T-helper 1 cell treated with Interleukin-12 subunit alpha and Interleukin-12 subunit beta and Interleukin-4 antibody, amounts not matched to agents 30 ng/mL and 1 ng/mL, for 36 hours (primary cell): ENCODE results near the gene TMEM53. TPM values are rescaled to one million over a fixed set of nuclear protein-coding genes. Genes with fewer than 3 reads are reported as not detected.

Source experiments
- intact Hi-C: fragments of 100-400 bp; cut with micrococcal nuclease; formaldehyde crosslinking; loops from one replicate; pipeline ENCODE4 v1.15.1; 2024
- total RNA-seq: library from RNA; stranded (reverse); gene quantifications from 2 replicates; pipeline ENCODE4 v1.2.3, GENCODE V29; 2022

TMEM53 gene
- 3.3 and 3.8 TPM in 2 replicates for total RNA-seq

DNA sequence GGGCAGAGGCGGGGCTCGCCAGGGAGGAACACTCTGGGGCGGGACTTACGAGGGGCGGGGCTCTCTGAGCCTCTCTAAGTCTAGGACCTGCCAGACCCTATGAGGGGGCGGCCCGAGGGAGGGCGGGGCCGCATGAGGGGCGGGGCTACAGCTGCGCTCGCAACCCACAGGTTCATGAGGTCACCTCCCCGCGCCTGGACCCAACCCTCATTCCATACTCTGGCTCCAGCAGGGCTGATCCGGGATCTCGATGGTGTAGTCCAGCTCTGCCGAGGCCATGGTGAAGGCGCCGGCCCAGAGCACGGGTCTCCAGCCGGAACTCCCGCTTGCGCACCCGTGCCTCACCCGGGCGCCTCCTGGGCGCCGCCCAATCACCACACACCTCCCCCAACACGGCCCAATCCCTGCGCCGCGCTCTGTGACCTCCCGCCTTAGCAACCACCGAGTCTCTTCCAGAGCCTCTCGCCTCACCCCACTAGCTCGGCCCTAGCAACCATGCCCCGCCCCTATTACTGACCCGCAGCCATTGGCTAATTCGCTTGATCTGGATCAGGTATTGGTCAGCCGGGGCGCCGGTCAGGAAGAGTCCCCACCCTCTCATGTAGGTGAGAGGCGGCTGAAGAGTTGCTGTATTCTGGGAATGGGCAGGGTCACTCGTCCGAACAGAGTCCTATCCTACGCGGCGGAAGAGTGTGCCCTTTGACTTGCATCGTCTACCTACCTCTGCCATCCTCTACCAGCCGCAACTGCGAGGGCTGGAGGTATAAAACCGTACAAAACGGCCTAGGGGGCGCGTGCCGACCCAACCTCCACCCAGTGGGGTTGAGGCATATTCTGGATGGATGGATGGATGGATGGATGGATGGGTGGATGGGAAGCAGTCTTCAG is at the start of gene TMEM53, which contains the start of gene ARMH1:
Gene TMEM53, minus strand, starts transcription at position 369 of the 888 bp plus-strand sequence. Its CDS starts 90 bp downstream, at position 279.
Gene ARMH1, plus strand, starts transcription at position 602 of the 888 bp plus-strand sequence. CDS start 14,984 bp downstream, outside the sequence.
- intact Hi-C loops: loop anchor here (1.0 to 5.0 kb wide), 20 partner anchors 40 to 1628 kb away; partner anchors contain the start of genes ATP6V0B, DMAP1, DPH2 and DYNLT4

DNA sequence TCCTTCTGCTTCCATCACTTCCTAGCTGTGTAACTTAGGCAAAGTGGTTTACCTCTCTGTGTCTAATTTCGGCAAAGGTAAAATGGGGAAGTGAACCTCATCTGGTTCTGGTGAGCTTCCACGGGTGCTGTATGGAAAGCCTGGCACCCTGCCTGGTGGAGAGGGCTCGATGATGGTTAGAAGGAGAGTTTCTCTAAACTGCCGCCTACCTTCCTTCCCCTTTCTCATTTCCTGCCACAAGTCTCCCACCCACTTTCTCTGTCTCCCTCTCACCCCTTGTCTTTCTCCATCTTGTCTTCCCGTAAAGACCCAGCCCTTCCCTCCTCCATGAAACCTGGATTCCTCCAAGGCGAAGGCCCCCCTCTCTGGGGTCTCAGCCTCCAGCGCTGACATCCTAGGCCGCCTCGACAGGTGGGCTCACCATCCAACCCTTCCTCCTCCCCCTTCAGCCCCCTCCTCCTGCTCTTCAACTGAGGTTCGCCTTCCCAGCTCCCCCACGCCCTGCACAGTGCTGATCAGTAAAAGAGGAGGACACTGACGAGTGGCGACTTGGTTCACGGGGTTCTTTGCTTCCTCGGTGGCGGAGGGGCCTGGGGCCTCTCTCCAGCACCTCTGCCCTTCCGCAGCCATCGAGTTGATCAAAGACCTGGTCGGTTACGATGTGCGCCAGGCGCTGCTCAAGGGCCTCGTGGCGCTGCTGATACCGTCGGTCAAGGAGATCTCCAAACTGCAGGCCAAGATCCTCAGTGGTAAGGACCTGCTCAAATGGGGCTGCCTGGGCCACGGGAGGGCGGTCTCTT is 49.4 kb upstream of the TMEM53 start:
- intact Hi-C loops: no loop called here

DNA sequence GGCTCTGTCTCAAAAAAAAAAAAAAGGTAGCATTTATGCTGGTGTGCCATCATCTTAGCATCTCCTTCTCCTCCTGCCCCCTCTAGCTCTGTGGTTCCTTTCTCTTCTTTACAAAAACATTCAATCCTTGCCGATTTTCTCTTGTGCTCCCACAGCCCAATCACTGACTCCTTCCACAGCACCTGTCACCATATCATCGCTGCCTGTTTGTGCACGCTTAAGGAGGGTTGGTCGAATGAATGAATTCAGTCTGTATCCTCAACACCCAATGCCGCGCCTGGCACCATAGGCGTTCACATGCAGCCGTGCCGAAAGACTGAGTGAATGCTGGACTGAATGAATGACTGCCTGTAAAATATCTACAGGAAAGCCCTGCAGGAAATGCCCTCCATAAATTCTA is 48.8 kb upstream of the TMEM53 start:
- intact Hi-C loops: no loop called here

DNA sequence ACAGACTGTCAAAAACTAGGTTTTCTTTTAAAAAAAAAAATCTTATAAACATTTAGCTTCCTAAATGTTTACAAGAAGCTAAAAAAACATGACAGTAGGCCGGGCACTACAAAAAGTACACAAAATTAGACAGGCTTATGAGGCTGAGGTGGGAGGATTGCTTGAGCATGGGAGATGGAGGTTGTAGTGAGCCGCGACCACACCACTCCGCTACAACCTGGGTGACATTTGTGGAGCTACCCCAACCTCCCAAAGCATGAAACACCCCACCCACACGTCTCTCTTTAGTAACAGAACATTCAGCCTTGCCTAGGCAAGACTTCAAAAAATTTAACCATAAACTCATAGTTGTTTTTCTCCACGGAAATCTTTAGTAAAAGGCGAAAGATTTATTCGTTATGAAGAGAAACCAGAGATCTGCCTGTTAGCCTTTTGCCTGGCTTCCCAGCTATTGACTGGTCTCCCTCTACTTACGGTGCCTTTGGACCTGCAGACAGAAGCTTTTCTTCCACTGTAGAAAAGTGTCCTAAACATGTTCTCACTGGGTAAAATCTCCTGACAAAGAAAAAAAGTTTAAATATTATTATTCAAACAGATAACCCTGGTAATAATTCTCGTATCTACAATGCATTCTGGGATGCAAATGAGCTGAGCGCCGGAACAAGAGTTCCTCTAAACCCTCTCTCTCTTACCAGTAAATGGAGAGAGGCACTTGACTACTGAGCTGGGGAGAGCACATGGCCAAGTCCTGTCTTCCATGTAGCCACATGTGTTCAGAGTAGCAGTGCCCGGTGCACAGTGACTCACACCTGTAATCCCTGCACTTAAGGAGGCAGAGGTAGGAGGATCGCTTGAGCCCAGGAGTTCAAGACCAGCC is 47.4 kb upstream of the TMEM53 start:
- intact Hi-C loops: loop anchor here (1.0 kb wide), 4 partner anchors 9 to 98 kb away; partner anchors contain the start of genes ARMH1, KIF2C and TMEM53

DNA sequence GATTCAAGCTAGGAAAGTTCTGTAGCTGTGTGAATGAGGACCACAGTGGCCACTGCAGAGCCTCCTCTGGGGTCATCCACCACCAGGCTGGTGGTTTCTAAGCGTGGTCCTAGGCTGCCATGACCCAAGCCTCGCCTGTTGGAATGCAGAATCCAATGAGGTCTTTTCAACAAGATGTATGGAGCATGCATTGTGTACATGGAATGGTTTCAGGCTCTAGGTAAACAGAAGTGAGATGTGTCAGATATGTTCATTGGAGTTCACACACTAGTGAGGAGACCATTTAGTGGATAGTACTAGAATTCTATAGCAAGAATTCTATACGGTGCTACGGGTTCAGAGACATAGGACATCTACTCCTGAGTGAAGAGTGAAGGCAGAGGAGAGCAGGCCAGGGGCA is 46.0 kb upstream of the TMEM53 start:
- intact Hi-C loops: no loop called here

DNA sequence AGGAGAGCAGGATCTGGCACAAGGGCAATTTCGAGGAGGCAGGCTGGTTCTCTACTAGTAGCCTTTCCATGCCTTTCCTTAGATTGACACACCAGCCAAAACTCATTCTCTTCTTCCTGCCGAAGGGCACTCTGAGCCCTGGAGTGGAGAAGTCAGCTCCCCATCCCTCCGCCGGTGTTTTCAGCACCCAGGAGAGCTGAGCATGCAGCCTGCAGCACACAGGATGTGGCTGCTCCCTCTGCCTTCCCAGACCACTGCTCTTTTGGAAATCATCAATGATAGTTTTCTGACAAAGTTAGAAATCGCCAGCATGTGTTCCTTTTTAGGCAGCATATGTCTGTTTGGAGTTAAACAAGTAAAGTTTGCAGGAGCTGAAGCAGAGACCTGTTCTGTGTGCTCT is 45.0 kb upstream of the TMEM53 start:
- intact Hi-C loops: loop anchor here (5.0 kb wide), 1 partner anchor 87 kb away; no protein-coding TSS in a partner anchor

DNA sequence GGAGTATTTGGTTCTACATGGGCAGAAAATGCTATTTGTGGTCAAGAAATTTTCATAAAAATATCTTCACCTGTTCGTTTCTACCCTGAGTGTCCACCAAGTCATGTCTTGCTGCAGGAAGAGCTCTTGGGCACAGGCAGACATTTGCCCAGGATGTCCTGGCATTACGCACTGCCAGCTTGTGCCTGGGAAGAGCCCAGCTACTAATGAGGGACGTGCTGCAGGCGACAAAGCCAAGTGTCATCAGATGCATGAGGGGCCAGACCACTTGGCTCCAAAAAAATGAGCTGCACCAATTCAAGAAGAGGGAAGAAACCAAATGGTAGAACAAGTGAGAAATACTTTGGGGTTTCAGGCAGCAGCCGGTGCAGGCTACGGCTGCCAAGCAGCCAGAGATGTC is 43.8 kb upstream of the TMEM53 start:
- intact Hi-C loops: loop anchor here (5.0 kb wide), 1 partner anchor 86 kb away; no protein-coding TSS in a partner anchor

DNA sequence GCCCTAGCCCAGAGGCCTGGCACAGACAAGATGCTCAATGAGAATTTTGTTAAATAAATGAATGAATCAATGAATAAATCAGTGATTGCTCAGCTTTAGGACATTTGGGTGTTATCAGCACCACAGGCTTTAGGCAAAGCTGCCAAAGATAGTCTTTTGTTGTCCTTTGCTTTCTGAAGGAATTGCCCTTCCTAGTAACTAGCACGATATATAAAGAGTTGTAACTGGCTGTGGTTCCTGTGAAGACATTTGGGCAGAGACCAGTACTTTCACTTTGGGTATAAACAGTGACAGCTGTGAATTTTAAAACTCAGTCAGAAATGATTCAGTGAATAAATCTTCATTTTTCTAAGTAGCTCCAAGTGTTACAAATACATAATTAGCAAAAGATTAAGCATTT is 43.4 kb upstream of the TMEM53 start:
- intact Hi-C loops: loop anchor here (5.0 kb wide), 1 partner anchor 85 kb away; no protein-coding TSS in a partner anchor

DNA sequence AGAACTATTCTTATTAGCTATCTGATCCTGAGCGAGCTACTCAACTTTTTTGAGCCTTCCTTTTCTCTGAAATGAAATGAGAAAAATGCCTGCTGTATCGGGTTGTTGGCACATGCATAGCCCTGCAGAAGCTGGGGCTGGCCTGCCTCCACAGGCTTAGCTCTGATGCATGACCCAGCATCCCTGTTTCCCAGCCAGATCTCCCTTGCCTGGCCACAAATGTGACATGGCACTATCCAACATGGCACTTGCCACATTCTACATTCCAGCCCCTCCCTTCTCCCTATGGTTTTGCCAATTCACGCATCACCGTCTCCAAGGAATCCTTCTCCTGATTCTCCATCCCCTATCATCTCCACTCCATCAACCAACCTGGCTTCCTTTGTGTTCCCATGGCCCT is 42.9 kb upstream of the TMEM53 start:
- intact Hi-C loops: loop anchor here (5.0 kb wide), 1 partner anchor 85 kb away; no protein-coding TSS in a partner anchor

DNA sequence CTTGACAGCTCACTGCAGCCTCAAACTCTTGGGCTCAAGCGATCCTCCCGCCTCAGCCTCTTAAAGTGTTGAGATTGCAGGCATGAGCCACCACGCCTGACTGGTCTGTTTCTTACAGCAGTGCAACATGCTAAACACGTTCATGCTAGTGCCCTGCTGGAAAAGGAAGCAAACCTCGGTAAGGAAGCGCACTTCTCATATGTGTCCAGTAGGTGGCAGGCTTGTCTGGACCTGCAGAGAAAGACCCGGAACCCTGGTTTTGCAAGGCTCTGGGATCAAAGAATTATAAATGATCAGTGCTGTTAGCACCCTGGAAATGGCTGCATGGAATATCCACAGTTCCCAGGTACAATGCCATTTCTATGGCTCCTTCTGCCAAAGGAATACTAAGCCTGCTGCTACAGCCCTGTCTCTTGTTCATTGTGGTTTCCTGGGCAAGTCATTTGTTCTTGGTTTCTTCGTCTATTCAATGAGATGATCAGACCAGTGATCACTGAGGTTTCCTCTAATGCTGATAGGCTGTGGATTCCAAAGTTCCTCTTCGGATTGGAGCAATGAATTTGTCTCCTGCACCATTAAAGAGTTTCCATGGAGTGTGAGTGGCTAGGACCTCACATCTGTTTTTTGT is 40.8 kb upstream of the TMEM53 start:
- intact Hi-C loops: loop anchor here (1.0 to 5.0 kb wide), 4 partner anchors 14 to 296 kb away; partner anchors contain the start of genes ARMH1, HECTD3 and TMEM53

DNA sequence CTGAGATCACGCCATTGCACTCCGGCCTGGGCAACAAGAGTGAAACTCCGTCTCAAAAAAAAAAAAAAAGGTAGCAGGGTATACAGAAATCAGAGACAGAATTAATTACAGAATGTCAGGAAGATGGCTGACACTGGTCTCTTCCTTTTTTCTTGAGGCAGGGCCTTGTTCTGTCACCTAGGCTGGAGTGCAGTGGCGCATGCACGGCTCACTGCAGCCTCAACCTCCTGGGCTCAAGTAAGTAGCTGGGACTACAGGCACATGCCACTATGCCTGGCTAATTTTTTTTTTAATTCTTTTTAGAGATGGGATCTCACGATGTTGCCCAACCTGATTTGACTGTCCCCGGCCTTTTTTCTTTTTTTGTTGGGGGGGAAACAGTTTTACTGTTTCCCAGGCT is 40.3 kb upstream of the TMEM53 start:
- intact Hi-C loops: loop anchor here (2.0 kb wide), 1 partner anchor 40 kb away; the partner anchor contains the start of genes ARMH1 and TMEM53

DNA sequence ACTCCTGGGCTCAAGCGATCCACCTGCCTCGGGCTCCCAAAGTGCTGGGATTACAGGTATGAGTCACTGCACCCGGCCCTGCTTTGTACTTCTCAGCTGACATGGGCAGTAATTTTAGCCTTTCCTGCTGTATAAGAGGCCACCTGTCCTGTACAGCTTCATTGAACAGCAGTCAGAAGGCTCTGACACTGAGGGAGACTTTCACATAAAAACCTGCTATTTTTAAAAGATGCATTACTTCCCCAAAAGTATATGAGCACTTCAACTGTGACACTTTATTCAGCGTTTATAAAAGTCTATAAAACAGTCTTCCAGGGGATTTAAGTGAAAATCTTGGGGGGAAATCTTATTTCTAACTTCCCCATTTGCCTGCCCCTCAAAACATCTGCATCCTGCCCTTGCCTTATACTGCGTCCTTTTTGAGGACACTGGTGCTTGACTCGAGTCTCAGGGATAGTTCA is 39.1 kb upstream of the TMEM53 start:
- intact Hi-C loops: no loop called here

DNA sequence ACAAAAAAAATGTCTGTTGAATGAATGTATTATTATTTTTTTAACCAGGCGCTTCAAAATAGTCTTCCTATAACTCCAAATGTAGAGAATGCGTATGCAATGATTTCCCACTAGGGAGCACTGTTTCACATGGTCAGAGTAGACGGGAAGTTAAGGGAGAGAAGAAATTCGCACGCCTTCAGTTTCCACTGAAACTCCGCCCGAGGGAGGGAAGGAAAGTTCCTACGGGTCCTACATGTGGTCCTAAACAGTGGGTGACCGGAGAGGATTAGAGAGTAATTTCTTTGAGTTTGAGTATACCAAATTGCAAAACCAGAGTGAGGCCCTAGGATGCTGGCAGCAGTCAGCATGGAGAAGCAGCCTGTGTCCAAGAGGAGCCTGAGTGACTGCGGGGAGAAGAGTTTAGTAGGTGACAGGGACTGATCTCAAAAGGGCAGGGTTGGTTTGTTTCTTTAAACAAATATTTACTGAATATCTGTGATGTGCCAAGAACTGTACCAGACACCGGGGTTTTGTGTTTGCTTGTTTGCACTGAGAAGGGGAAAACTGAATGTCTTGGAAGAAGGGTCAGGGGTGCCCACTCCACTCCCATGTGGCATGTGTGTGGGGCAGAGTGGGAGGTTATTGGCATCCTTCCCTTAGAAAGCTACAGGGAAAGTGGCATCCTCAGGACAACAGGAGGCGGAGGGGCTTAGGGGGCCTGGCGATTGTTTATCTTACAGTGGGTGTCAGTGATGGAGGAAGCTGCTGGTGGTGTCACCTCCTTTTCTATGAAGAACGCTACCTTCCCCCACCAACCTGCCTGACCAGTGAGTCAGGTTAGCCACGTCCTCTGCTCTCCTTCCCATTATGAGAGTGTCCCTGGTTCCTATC is 33.9 kb upstream of the TMEM53 start:
- intact Hi-C loops: no loop called here

DNA sequence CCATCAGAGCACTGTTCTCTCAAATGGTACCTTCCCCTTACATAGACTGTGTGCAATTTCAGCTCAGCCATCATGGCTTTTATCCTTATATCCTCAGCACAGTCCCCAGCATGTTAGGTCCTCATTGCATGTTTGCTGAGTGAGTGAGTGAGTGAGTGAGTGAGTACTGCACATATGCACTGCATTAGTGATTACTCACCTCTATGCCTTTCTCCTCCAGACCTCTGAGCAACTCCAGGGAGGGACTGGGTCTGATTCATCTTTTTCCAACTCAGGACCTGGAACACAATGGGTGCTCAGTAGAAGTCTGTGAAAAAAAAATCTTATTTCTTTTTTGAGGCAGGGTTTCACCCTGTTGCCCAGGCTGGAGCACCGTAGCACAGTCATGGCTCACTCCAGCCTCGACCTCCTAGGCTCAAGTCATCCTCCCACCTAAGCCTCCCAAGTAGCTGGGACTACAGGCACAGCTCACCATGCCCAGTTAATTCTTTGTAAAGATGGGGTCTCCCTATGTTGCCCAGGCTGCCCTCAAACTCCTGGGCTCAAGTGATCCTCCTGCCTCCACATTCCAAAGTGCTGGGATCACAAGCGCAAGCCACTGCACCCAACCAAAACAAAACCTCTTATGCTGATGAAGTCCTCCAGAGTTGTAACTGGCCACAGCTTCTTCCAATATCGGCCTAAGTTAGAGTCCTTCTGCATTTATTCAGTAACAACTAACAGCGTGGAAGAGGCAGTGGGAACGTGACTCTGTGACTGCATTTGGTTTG is 33.0 kb upstream of the TMEM53 start:
- intact Hi-C loops: no loop called here

DNA sequence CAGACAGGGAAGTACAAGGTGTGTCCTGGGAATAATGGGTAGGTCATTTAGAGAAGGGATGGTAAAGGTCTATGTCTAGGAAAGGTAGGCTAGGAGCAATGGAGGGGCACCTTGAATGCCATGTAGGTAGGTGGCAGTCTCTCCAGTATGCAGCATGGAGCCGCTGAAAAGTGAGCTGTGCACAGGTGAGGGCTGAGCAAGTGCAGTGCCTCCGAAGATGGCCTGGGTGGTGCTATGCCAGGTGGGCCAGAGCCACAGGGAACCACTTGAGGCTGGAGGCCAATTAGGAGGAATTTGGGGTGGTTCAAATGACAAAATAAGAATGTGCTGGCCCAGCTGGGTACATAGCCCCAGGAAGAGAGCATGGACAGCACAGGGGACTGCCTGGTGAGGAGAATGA is 31.7 kb upstream of the TMEM53 start:
- intact Hi-C loops: no loop called here

DNA sequence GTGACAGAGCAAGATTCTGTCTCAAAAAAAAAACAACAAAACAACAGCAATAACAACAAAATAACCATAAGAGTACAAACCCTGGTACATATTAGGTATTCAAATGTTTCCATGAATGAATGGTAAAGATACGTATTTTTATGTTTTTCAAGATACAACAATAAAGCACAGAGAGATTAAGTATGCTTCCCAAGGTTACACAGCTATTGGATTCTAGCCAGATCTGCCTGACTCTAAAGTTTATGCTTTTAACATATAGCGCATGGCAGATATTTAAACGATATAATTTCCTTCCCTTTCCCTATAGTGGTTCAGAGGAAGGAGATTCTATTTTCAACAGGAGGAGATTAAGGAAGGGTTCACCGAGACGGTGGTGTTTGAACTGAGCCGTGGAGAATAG is 31.2 kb upstream of the TMEM53 start:
- intact Hi-C loops: no loop called here

DNA sequence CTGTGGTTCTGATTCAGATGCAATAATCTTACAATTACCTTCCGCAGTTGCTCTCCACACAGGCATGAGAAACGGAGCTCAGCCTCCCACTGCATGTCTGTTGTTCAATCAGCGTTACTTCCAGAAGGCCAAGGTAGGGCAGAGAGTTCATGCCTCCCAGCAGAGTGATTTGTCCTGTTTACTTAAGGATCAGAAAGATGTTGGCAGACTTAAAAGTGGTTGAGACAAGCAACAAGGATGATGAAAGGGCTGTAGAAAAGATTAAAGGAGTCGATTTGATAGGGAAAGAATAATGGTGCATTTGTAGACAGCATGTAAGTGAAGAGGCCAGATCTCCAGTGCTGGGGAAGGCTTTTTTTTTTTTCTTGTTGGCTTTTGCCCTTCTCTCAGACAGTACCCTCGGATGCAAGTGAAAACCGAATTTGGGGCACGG is 26.9 kb upstream of the TMEM53 start:
- intact Hi-C loops: no loop called here

DNA sequence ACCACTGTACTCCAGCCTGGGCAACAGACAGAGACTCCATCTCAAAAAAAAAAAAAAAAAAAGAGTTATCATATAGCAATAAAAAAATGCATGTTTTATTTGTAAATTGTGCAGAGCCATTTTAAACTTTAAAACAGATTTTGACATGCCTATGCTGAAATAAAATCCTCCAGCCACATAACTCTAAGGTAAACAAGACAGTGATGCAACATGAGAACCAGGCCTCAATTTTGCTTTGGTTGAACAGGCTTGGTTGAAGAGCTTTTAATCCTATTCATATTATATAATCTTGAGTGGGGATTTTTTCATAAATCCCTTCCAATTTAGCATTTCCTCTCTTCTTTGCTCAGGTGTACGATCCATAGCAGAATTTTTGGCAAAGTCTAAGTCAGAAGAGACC is 26.3 kb upstream of the TMEM53 start:
- intact Hi-C loops: no loop called here
